Measurements from ENCODE around the gene ANAPC1.

DNA sequence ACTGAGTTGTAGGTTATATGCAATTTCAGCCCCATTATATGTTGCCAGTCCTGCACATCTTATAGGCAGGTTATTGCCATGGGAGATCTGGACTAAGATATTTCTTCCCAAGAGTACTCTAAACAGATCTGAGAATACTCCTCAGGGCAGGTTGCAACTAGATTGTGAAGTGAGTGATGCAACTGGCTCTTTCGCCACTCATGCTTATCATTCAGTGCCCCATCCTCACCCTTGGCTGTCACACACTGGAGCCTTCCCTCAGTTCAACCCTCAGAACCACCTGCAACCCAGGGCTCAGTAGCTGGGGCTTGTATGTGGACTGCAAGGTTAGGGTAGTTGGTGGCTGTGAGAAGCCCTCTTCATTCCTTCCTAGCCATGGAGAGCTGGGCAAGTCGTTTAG is 28.6 kb upstream of the ANAPC1 start:
- TF ChIP-seq, protein P1, sequence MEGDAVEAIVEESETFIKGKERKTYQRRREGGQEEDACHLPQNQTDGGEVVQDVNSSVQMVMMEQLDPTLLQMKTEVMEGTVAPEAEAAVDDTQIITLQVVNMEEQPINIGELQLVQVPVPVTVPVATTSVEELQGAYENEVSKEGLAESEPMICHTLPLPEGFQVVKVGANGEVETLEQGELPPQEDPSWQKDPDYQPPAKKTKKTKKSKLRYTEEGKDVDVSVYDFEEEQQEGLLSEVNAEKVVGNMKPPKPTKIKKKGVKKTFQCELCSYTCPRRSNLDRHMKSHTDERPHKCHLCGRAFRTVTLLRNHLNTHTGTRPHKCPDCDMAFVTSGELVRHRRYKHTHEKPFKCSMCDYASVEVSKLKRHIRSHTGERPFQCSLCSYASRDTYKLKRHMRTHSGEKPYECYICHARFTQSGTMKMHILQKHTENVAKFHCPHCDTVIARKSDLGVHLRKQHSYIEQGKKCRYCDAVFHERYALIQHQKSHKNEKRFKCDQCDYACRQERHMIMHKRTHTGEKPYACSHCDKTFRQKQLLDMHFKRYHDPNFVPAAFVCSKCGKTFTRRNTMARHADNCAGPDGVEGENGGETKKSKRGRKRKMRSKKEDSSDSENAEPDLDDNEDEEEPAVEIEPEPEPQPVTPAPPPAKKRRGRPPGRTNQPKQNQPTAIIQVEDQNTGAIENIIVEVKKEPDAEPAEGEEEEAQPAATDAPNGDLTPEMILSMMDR (IDR thresholded peaks at IDR 0.05): no peak
- TF ChIP-seq POLR2A (IDR thresholded peaks at IDR 0.05): no peak
